ENCODE results near the gene PRG2. TPM values are rescaled to one million over a fixed set of nuclear protein-coding genes. Genes with fewer than 3 reads are reported as not detected.

The PRG2 gene
- total RNA-seq, 2 donors from 2014 or later = 0.54 TPM; not detected in 1

- Histone ChIP-seq H3K27me3 (replicated peaks; ENCODE audit: insufficient read depth) (no peaks in the 10 kb centered on the region), H3K4me1 (ENCODE audit: control insufficient read depth in 1 of 2, low read depth in 2 of 2) (no peaks in the 10 kb centered on the region), H3K4me3 (no peak overlapping the region), H3K9me3 (no peaks in the 10 kb centered on the region), H3K27ac (no peak overlapping the region), H3K36me3 (no peaks in the 10 kb centered on the region)
- ATAC-seq (ENCODE audit: insufficient number of reproducible peaks, low FRiP score, low read depth) (no peak), DNase-seq (ENCODE audit: low spot score) (no peak)
- no peak for TF ChIP-seq CTCF (IDR thresholded peaks at IDR 0.05)
Measured at GRCh38 chr11:57395905-57396623, 5.6 kb upstream of the PRG2 start.

GRCh38 chr11:57394203-57394965 is 3.9 kb upstream of the PRG2 start:
- H3K9me3 ChIP-seq = no peaks in the 10 kb centered on the region
- ATAC-seq (ENCODE audit: insufficient number of reproducible peaks, low FRiP score, low read depth) = no peak
- H3K36me3 ChIP-seq = no peaks in the 10 kb centered on the region
- H3K27me3 ChIP-seq (replicated peaks; ENCODE audit: insufficient read depth) = no peaks in the 10 kb centered on the region
- H3K4me3 ChIP-seq = no peak overlapping the region
- H3K4me1 ChIP-seq (ENCODE audit: control insufficient read depth in 1 of 2, low read depth in 2 of 2) = no peaks in the 10 kb centered on the region
- DNase-seq (ENCODE audit: low spot score) = no peak
- H3K27ac ChIP-seq = no peak overlapping the region
- no peak for TF ChIP-seq CTCF (IDR thresholded peaks at IDR 0.05)

- DNase-seq (ENCODE audit: low spot score) = no peak
- H3K4me3 ChIP-seq = no peak overlapping the region
- H3K27me3 ChIP-seq (replicated peaks; ENCODE audit: insufficient read depth) = no peaks in the 10 kb centered on the region
- H3K27ac ChIP-seq = no peak overlapping the region
- TF ChIP-seq CTCF (IDR thresholded peaks at IDR 0.05) = no peak
- ATAC-seq (ENCODE audit: insufficient number of reproducible peaks, low FRiP score, low read depth) = no peak
- H3K9me3 ChIP-seq = no peaks in the 10 kb centered on the region
- no peaks in the 10 kb centered on the region for H3K36me3 ChIP-seq
- no peaks in the 10 kb centered on the region for H3K4me1 ChIP-seq (ENCODE audit: control insufficient read depth in 1 of 2, low read depth in 2 of 2)
Measured at GRCh38 chr11:57392763-57393105, 2.3 kb upstream of the PRG2 start.

- Histone ChIP-seq H3K27ac (no peak overlapping the region), H3K27me3 (replicated peaks; ENCODE audit: insufficient read depth) (no peaks in the 10 kb centered on the region), H3K9me3 (no peaks in the 10 kb centered on the region), H3K36me3 (no peaks in the 10 kb centered on the region), H3K4me1 (ENCODE audit: control insufficient read depth in 1 of 2, low read depth in 2 of 2) (no peaks in the 10 kb centered on the region), H3K4me3 (no peak overlapping the region)
- DNase-seq (ENCODE audit: low spot score) (no peak), ATAC-seq (ENCODE audit: insufficient number of reproducible peaks, low FRiP score, low read depth) (no peak)
- no peak for TF ChIP-seq CTCF (IDR thresholded peaks at IDR 0.05)
Measured at GRCh38 chr11:57392066-57392762, 1.8 kb upstream of the PRG2 start.

- H3K9me3 ChIP-seq = no peaks in the 10 kb centered on the region
- ATAC-seq (ENCODE audit: insufficient number of reproducible peaks, low FRiP score, low read depth) (no peak), DNase-seq (ENCODE audit: low spot score) (no peak)
- no peak overlapping the region for H3K4me3 ChIP-seq
- TF ChIP-seq CTCF (IDR thresholded peaks at IDR 0.05) = no peak
- H3K27me3 ChIP-seq (replicated peaks; ENCODE audit: insufficient read depth) = no peaks in the 10 kb centered on the region
- H3K36me3 ChIP-seq = no peaks in the 10 kb centered on the region
- H3K27ac ChIP-seq = no peak overlapping the region
- no peaks in the 10 kb centered on the region for H3K4me1 ChIP-seq (ENCODE audit: control insufficient read depth in 1 of 2, low read depth in 2 of 2)
Measured at GRCh38 chr11:57391539-57391938, 1.1 kb upstream of the PRG2 start.

Data from thoracic aorta (tissue), 2 donors.